GM18861 (cell line): ENCODE measurements around the gene MINDY3.
"Not testable (repeated sequence)": the region's sequence is repeated elsewhere in the genome, so short reads cannot be mapped to it uniquely, and the experiment has no call there.

Experiments
- ATAC-seq: cut with Tn5 transposase; IDR thresholded peaks from one replicate; pipeline ENCODE4 v1.9.1; 2021; ENCODE audit not compliant: unreplicated experiment

MINDY3 gene

GRCh38 chr10:15859906-15860691 is at the start of gene MINDY3:
MINDY3 (minus strand) TSS chr10:15860507; CDS start chr10:15860299, 208 bp downstream.
- ATAC-seq, result peak; percentile 83

GRCh38 chr10:15901889-15902288 is 41.6 kb upstream of the MINDY3 start:
- no peak for ATAC-seq

- no peak for ATAC-seq
These were observed 37.7 kb upstream of the MINDY3 start for GRCh38 chr10:15898046-15898445.

- ATAC-seq, result no peak
These were observed 37.0 kb upstream of the MINDY3 start for GRCh38 chr10:15897287-15897686.

GRCh38 chr10:15896654-15897053 is 36.3 kb upstream of the MINDY3 start:
- ATAC-seq, result no peak

GRCh38 chr10:15884447-15884846 is 24.1 kb upstream of the MINDY3 start:
- no peak for ATAC-seq

GRCh38 chr10:15881542-15881941 is 21.2 kb upstream of the MINDY3 start:
- ATAC-seq, result no peak

- no peak for ATAC-seq
These were observed 19.4 kb upstream of the MINDY3 start for GRCh38 chr10:15879663-15880062.

- ATAC-seq, result no peak
These were observed 18.8 kb upstream of the MINDY3 start for GRCh38 chr10:15879058-15879457.

- ATAC-seq, result no peak
These were observed 17.7 kb upstream of the MINDY3 start for GRCh38 chr10:15877836-15878576.

- ATAC-seq, result not testable (repeated sequence)
These were observed 16.0 kb upstream of the MINDY3 start for GRCh38 chr10:15876274-15876673.

- not testable (repeated sequence) for ATAC-seq
These were observed 12.3 kb upstream of the MINDY3 start for GRCh38 chr10:15872645-15873044.

- no peak for ATAC-seq
These were observed 11.5 kb upstream of the MINDY3 start for GRCh38 chr10:15871823-15872222.

- no peak for ATAC-seq
These were observed 9.6 kb upstream of the MINDY3 start for GRCh38 chr10:15869935-15870334.

GRCh38 chr10:15868006-15868405 is 7.7 kb upstream of the MINDY3 start:
- ATAC-seq, result no peak

GRCh38 chr10:15865304-15865703 is 5.0 kb upstream of the MINDY3 start:
- no peak for ATAC-seq

- ATAC-seq, result no peak
These were observed 4.1 kb upstream of the MINDY3 start for GRCh38 chr10:15864419-15864818.

GRCh38 chr10:15863733-15864132 is 3.4 kb upstream of the MINDY3 start:
- ATAC-seq, result no peak

- ATAC-seq, result no peak
These were observed 3.0 kb upstream of the MINDY3 start for GRCh38 chr10:15863323-15863722.

- ATAC-seq, result no peak
These were observed 440 bp upstream of the MINDY3 start for GRCh38 chr10:15860692-15861201.

- ATAC-seq, result no peak
These were observed 800 bp downstream of the MINDY3 start for GRCh38 chr10:15859509-15859905.

- ATAC-seq, result no peak
These were observed 1.4 kb downstream of the MINDY3 start for GRCh38 chr10:15858861-15859281.
